Neural cell (in vitro differentiated cells): ENCODE data around the gene AGPS. TPM values are rescaled to one million over a fixed set of nuclear protein-coding genes. Genes with fewer than 3 reads are reported as not detected.

Experiments used
- H2AFZ ChIP-seq: fragments of 200-600, 300-800 bp; sonication (generic), shearing (Covaris generic); 2 replicates; pipeline ENCODE4 v1.6.0; 2014; ENCODE audit warnings: low read depth, mild to moderate bottlenecking, antibody characterized with exemption, low read length, moderate library complexity
- H3F3A ChIP-seq: fragments of 200-600 bp; shearing (Covaris generic); 2 replicates; pipeline ENCODE4 v1.6.1; 2016; ENCODE audit warnings: mild to moderate bottlenecking, moderate library complexity, mixed read lengths, antibody characterized with exemption, low read length; ENCODE audit not compliant: insufficient read depth, poor library complexity, severe bottlenecking
- H3K27ac ChIP-seq: fragments of 200-600, 300-800 bp; sonication (generic), shearing (Covaris generic); 2 replicates; pipeline ENCODE4 v1.5.1; 2014; ENCODE audit warnings: mild to moderate bottlenecking, low read length, moderate library complexity
- H3K27me3 ChIP-seq: fragments of 300-800, 200-600 bp; sonication (generic), shearing (Covaris generic); 2 replicates; pipeline ENCODE4 v1.6.0; 2014; ENCODE audit warnings: mild to moderate bottlenecking, low read depth, low read length, moderate library complexity; ENCODE audit not compliant: insufficient read depth
- H3K36me3 ChIP-seq: fragments of 300-800, 200-600 bp; sonication (generic), shearing (Covaris generic); 2 replicates; pipeline ENCODE4 v1.5.1; 2014; ENCODE audit warnings: mild to moderate bottlenecking, antibody characterized with exemption, low read length, moderate library complexity; ENCODE audit not compliant: insufficient read depth
- H3K4me2 ChIP-seq: fragments of 300-800, 200-600 bp; sonication (generic), shearing (Covaris generic); 2 replicates; pipeline ENCODE4 v1.6.0; 2014; ENCODE audit warnings: mild to moderate bottlenecking, low read length
- H3K4me3 ChIP-seq: fragments of 300-800, 200-600 bp; sonication (generic), shearing (Covaris generic); 2 replicates; pipeline ENCODE4 v1.5.1; 2014; ENCODE audit warnings: mild to moderate bottlenecking, low read length, moderate library complexity
- H3K79me2 ChIP-seq: fragments of 200-600 bp; shearing (Covaris generic); replicated peaks from 2 replicates; pipeline ENCODE4 v1.6.0; 2014; ENCODE audit warnings: mild to moderate bottlenecking, low read length, moderate library complexity; ENCODE audit not compliant: insufficient read depth
- H3K9ac ChIP-seq: fragments of 300-800, 200-600 bp; sonication (generic), shearing (Covaris generic); 2 replicates; pipeline ENCODE4 v1.6.1; 2016; ENCODE audit warnings: mild to moderate bottlenecking, low read length, mixed read lengths
- H3K9me2 ChIP-seq: fragments of 200-600 bp; shearing (Covaris generic); 2 replicates; pipeline ENCODE4 v1.6.1; 2016; ENCODE audit warnings: mild to moderate bottlenecking, low read length, mixed read lengths; ENCODE audit not compliant: insufficient read depth
- H3K9me3 ChIP-seq: fragments of 200-600, 300-800 bp; sonication (generic), shearing (Covaris generic); 2 replicates; pipeline ENCODE4 v1.6.1; 2016; ENCODE audit warnings: mild to moderate bottlenecking, mixed run types, low read length, moderate library complexity, mixed read lengths
- H4K20me1 ChIP-seq: fragments of 200-600 bp; shearing (Covaris generic); 2 replicates; pipeline ENCODE4 v1.6.1; 2016; ENCODE audit warnings: mild to moderate bottlenecking, mixed run types; ENCODE audit not compliant: insufficient read depth
- CTCF ChIP-seq: fragments of 450-650 bp; IDR thresholded peaks from 2 replicates; pipeline ENCODE4 v1.5.1; 2014; ENCODE audit warnings: antibody characterized with exemption, mild to moderate bottlenecking, moderate library complexity; ENCODE audit not compliant: poor library complexity, severe bottlenecking
- MXI1 ChIP-seq: fragments of 450-650 bp; conservative IDR thresholded peaks from 2 replicates; pipeline ENCODE4 v1.6.1; 2014; ENCODE audit warnings: antibody characterized with exemption, mild to moderate bottlenecking; ENCODE audit not compliant: poor library complexity, severe bottlenecking
- POLR2AphosphoS5 ChIP-seq: IDR thresholded peaks from 2 replicates; pipeline ENCODE4 v1.6.1; 2012
- RAD21 ChIP-seq: fragments of 450-650 bp; conservative IDR thresholded peaks from 2 replicates; pipeline ENCODE4 v1.6.1; 2014; ENCODE audit warnings: antibody characterized with exemption, mild to moderate bottlenecking, moderate library complexity
- REST ChIP-seq: IDR thresholded peaks from 2 replicates; pipeline ENCODE4 v1.6.1; 2012; ENCODE audit warnings: borderline replicate concordance
- SMC3 ChIP-seq: fragments of 450-650 bp; conservative IDR thresholded peaks from 2 replicates; pipeline ENCODE4 v1.6.1; 2014; ENCODE audit warnings: antibody characterized with exemption, mild to moderate bottlenecking, moderate library complexity; ENCODE audit not compliant: poor library complexity
- polyA plus RNA-seq: library from polyadenylated mRNA; depleted of rRNA; stranded (reverse); fragments of >200 nt; gene quantifications from 2 replicates; pipeline ENCODE4 v1.2.3, GENCODE V29; 2014

AGPS gene
- polyA plus RNA-seq, 1 donor from 2014 or later: 31.0 TPM

GRCh38 chr2:177395351-177396065 is 2.9 kb downstream of the AGPS start:
- no peaks in the 10 kb centered on the region for H3K9me2 ChIP-seq
- H3K4me3 ChIP-seq: no peak overlapping the region
- H3K79me2 ChIP-seq: peaks cover 46% of the 10 kb centered on the region
- TF ChIP-seq CTCF (no peak), RAD21 (no peak), MXI1 (no peak), REST (no peak)
- no peaks in the 10 kb centered on the region for H3K27me3 ChIP-seq
- H3K4me2 ChIP-seq: no peak overlapping the region
- no peak overlapping the region for H3K9ac ChIP-seq
- H3K27ac ChIP-seq: no peak overlapping the region
- no peaks in the 10 kb centered on the region for H3K9me3 ChIP-seq
- no peaks in the 10 kb centered on the region for H3K36me3 ChIP-seq
- H3F3A ChIP-seq: no peaks in the 10 kb centered on the region
- H4K20me1 ChIP-seq: no peaks in the 10 kb centered on the region
- H2AFZ ChIP-seq: no peak overlapping the region

- H3K9ac ChIP-seq: no peak overlapping the region
- H3K79me2 ChIP-seq: peaks cover 55% of the 10 kb centered on the region
These were observed 4.3 kb downstream of the AGPS start for GRCh38 chr2:177396703-177397460.

More at GRCh38 chr2:177396703-177397460, 4.3 kb downstream of the AGPS start:
- H3K9me2 ChIP-seq: no peaks in the 10 kb centered on the region
- H2AFZ ChIP-seq: no peak overlapping the region
- no peak overlapping the region for H3K4me2 ChIP-seq
- no peaks in the 10 kb centered on the region for H3F3A ChIP-seq
- H3K27ac ChIP-seq: no peak overlapping the region
- H3K4me3 ChIP-seq: no peak overlapping the region
- H3K9me3 ChIP-seq: no peaks in the 10 kb centered on the region
- no peaks in the 10 kb centered on the region for H3K36me3 ChIP-seq
- H3K27me3 ChIP-seq: no peaks in the 10 kb centered on the region
- H4K20me1 ChIP-seq: no peaks in the 10 kb centered on the region
- TF ChIP-seq SMC3 (no peak), CTCF (no peak), MXI1 (no peak), POLR2AphosphoS5 (no peak)
